WI38 (cell line): Measurements from ENCODE around the gene NLK.
A peak's percentile ranks its signal among the peaks of the same experiment; 100 is the strongest.

Experiments
- H3K4me3 ChIP-seq: 2 replicates; pipeline ENCODE4 v1.5.1; 2011; ENCODE audit warnings: low read depth, mild to moderate bottlenecking, control low read depth, low read length
- TF ChIP-seq, protein P1 (sequence below): IDR thresholded peaks from 2 replicates; pipeline ENCODE4 v1.5.1; 2012; ENCODE audit warnings: low read depth, mild to moderate bottlenecking, control low read depth, low read length

NLK gene

DNA sequence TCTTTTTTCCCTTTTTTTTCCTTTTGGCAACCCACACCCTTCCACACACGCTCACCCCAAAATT lies at the start of gene NLK:
NLK (plus strand) TSS at position 21 of the 64 bp plus-strand sequence. CDS start 197 bp downstream, outside the sequence.
- TF ChIP-seq, protein P1, sequence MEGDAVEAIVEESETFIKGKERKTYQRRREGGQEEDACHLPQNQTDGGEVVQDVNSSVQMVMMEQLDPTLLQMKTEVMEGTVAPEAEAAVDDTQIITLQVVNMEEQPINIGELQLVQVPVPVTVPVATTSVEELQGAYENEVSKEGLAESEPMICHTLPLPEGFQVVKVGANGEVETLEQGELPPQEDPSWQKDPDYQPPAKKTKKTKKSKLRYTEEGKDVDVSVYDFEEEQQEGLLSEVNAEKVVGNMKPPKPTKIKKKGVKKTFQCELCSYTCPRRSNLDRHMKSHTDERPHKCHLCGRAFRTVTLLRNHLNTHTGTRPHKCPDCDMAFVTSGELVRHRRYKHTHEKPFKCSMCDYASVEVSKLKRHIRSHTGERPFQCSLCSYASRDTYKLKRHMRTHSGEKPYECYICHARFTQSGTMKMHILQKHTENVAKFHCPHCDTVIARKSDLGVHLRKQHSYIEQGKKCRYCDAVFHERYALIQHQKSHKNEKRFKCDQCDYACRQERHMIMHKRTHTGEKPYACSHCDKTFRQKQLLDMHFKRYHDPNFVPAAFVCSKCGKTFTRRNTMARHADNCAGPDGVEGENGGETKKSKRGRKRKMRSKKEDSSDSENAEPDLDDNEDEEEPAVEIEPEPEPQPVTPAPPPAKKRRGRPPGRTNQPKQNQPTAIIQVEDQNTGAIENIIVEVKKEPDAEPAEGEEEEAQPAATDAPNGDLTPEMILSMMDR: no peak

DNA sequence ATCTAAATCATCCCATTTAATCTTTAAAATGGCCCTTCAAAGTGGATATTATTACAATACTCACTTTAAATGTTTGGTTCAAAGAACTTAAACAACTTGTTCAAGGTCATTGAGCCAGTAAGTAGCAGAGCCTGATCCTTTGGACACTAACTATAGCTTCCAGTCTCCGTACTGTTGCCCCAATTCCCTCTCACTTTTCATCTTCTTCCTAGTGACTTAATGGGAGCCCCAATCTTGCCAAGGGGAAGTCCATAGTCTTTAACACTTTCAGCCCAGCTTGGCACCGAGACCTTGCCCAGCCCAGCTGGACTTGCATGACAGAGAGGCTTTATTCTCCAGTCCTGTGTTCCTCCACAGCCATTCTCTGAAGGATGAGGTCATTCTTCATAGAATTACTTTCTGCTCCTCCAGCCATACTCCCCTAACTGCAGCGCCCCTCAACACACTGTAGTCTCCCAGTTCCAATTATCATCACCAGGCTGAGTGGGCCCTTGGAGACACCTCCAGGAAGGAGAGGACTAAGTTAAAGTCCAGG lies 49.2 kb upstream of the NLK start:
- no peak overlapping the region for H3K4me3 ChIP-seq
- TF ChIP-seq, protein P1: no peak

More for the DNA sequence above, at the start of gene NLK:
- H3K4me3 ChIP-seq: peak within 1 kb of the TSS; percentile 83

DNA sequence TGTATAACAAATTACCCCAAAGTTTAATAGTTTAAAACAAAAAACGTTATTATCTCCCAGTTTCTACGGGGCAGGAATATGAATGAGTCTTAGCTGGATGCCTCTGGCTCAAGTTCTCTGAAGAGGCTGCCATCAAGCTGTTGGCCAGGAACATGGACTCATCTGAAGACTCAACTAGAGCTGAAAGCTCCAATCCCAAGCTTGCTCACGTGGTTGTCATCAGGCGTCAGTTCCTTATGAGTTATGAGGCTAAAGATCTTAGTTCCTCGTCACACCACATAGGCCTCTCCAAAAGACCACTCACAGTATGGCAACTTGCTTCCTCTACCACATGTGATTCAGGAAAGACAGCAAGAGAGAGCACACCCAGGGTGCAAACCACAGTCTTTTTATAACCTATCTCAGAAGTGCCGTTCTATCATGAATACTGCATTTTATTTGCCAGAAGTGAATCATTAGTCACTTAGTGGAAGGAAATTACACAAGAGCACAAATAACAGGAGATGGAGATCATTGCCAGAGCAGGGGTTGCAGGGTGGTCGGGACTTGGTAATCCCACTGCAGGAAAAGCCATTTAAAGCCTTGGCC lies 48.7 kb upstream of the NLK start:
- TF ChIP-seq, protein P1: no peak
- H3K4me3 ChIP-seq: no peak overlapping the region

DNA sequence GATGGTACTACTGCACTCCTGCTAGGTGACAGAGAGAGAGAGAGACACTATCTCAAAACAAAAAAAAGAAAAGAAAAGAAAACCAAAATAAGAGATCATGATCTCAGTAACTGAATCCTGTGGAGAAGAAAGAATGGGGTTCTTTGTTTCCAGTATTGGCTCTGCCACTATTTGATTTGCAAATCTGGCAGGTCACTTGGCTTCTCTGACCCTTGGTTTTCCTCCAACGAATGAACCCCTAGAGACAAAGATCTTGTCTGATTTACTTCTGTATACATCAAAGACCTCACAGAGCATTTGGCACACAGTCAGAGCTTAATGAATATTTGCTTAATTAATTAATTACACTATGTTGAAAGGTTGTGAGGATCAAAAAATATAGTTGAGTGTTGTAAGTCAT lies 47.9 kb upstream of the NLK start:
- no peak overlapping the region for H3K4me3 ChIP-seq
- TF ChIP-seq, protein P1: no peak

DNA sequence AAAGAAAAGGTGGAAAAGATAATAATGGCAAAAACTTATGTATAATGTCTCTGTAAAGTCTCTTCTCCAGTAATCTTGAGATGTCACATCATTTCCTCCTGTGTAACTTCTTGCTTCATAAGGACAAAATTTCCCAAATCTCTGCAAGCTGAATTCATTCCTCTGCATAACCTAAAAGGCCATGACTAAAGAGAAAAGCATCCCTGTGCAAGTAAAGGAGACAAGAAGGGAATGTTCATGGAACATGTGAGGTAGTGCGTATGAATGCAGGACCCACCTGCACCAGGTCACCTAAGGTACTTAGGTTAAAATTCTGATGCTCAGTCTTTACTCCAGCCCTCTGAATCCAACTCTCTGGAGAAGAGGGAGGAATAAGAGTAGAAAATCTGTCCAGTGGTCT lies 46.9 kb upstream of the NLK start:
- TF ChIP-seq, protein P1: no peak
- no peak overlapping the region for H3K4me3 ChIP-seq

DNA sequence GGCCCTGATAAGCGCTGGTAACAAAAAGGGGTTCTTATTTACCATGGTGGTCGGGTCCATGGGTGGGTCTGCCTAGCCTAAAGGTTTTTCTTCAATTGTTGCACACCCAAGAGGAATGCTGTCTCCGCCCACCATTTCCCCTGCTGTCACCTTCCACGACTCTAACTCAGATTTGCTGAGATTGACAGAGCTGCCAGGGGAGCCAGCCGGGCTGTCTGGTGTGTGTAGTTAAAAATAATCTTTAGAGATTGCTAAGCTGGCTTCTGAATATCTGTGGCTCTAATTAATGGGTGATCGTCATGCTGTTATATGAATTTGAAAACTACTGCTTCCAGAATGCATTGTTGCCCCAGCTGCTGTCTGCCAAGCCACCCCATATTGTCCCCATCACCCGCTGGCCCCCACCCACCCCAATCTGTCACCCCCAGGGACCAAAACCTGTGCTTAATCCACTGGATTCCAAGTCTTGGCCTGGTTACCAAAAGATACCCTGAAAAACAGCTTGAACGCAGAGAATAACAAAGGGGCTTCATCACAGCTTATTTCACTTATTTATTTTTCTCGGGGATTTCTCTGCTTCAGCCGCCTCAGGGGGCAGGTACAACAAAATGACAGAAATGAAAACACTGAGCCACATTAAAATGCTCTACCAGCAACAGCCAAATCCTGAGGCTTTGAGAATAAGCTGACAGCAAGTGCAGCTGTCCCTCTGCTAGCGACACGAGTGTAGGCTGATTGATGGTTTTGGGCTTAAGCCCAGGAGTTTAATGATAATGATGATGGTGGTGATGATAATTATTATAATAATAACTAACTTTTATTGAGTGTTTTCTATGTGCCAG lies 46.1 kb upstream of the NLK start:
- H3K4me3 ChIP-seq: no peak overlapping the region
- TF ChIP-seq, protein P1: no peak

DNA sequence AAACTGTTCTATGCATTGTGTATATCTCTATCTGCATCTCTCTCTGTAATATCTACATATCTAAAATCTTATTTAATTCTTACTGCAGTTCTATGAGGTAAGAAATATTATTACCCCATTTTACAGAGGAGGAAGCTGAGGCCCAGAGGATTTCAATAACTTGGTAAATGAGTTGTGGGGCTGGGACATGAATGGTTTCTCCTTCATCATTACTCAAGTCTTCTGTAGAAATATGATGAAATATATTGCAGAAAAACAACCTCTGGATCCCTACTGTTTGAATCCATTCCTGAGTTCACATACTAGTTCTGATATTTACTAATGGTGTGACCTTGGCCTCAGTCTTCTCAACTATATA lies 45.5 kb upstream of the NLK start:
- TF ChIP-seq, protein P1: no peak
- no peak overlapping the region for H3K4me3 ChIP-seq
